Ovary (tissue), 3 donors: Measurements from ENCODE around the gene STUM.

Experiments
- EP300 ChIP-seq: sonication (generic); formaldehyde crosslinking; IDR thresholded peaks from one replicate; pipeline ENCODE4 v1.6.1; 2017; ENCODE audit warnings: antibody characterized with exemption
- POLR2A ChIP-seq: fragments of 450-650 bp; IDR thresholded peaks from one replicate; pipeline ENCODE4 v1.6.1; 2017; ENCODE audit warnings: antibody characterized with exemption, mild to moderate bottlenecking, moderate library complexity
- TF ChIP-seq, protein P1 (sequence below), 3 donors: fragments of 450-650 bp in 2 of 3; fragments of 200-600 bp in 1 of 3; IDR thresholded peaks; one replicate each; pipeline versions ENCODE4 v1.5.1 to v1.8.0; 2016 to 2022; ENCODE audit warnings: antibody characterized with exemption in 3 of 3, mild to moderate bottlenecking in 1 of 3
- donor health status: DM: no; HTN: no; CAD: no.

DNA sequence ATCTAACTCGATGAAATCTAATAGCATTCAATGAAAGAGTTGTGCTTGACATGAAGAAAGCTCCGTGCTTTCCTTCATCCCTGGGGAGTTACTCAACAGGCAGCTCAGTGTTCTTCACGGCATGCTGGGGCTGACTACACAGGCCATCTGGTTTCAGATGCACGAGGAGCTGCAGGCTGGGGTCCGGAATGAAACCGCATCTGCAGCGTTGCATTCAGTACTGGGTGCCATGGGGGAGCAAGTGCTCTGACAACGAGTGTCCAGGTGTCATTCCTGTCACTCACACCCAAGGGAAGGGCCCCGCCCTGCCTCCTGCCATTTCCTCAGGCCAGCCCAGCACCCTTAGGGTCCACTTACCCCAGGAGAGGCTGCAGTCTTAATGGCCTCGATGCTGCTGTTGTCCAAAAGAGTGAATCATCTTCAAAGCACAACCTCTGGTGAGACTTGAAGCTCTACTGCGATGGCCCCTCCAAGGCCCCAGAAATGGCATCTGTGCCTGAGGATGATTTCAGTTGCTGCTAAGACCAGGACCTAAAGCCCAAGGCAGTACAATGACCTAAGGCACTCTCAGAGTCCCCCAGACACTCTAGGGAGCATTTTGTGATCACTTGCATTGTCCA is 61.4 kb downstream of the STUM start:
- TF ChIP-seq, protein P1, sequence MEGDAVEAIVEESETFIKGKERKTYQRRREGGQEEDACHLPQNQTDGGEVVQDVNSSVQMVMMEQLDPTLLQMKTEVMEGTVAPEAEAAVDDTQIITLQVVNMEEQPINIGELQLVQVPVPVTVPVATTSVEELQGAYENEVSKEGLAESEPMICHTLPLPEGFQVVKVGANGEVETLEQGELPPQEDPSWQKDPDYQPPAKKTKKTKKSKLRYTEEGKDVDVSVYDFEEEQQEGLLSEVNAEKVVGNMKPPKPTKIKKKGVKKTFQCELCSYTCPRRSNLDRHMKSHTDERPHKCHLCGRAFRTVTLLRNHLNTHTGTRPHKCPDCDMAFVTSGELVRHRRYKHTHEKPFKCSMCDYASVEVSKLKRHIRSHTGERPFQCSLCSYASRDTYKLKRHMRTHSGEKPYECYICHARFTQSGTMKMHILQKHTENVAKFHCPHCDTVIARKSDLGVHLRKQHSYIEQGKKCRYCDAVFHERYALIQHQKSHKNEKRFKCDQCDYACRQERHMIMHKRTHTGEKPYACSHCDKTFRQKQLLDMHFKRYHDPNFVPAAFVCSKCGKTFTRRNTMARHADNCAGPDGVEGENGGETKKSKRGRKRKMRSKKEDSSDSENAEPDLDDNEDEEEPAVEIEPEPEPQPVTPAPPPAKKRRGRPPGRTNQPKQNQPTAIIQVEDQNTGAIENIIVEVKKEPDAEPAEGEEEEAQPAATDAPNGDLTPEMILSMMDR (IDR thresholded peaks at IDR 0.05), result no peak
- TF ChIP-seq EP300, result no peak
- TF ChIP-seq POLR2A, result no peak
